HG03135 (cell line): ENCODE data around the gene CRP.
"Not testable (repeated sequence)": the region's sequence is repeated elsewhere in the genome, so short reads cannot be mapped to it uniquely, and the experiment has no call there.

Source experiments
- ATAC-seq: cut with Tn5 transposase; IDR thresholded peaks from one replicate; pipeline ENCODE4 v1.9.1; 2021; ENCODE audit warnings: mild to moderate bottlenecking, moderate library complexity; ENCODE audit not compliant: unreplicated experiment

Gene CRP

GRCh38 chr1:159700312-159700711 is 14.1 kb downstream of the CRP start:
- no peak for ATAC-seq

- ATAC-seq, result no peak
Observed at GRCh38 chr1:159699653-159700052, 14.7 kb downstream of the CRP start.

GRCh38 chr1:159699246-159699645 is 15.1 kb downstream of the CRP start:
- ATAC-seq, result no peak

- no peak for ATAC-seq
Observed at GRCh38 chr1:159687511-159687910, 26.9 kb downstream of the CRP start.

- no peak for ATAC-seq
Observed at GRCh38 chr1:159686599-159687299, 27.6 kb downstream of the CRP start.

- no peak for ATAC-seq
Observed at GRCh38 chr1:159678939-159679338, 35.5 kb downstream of the CRP start.

GRCh38 chr1:159675046-159675445 is 39.3 kb downstream of the CRP start:
- no peak for ATAC-seq

GRCh38 chr1:159672390-159672789 is 42.0 kb downstream of the CRP start:
- not testable (repeated sequence) for ATAC-seq

GRCh38 chr1:159669338-159669737 is 45.1 kb downstream of the CRP start:
- ATAC-seq, result no peak

GRCh38 chr1:159668739-159669138 is 45.6 kb downstream of the CRP start:
- no peak for ATAC-seq

GRCh38 chr1:159664247-159664646 is 50.1 kb downstream of the CRP start:
- ATAC-seq, result no peak

- ATAC-seq, result no peak
Observed at GRCh38 chr1:159663552-159663951, 50.8 kb downstream of the CRP start.
